Keratinocyte (primary cell): ENCODE results near the gene INTU. TPM values are rescaled to one million over a fixed set of nuclear protein-coding genes. Genes with fewer than 3 reads are reported as not detected.

Experiments used
- DNase-seq: peaks from one replicate; pipeline ENCODE4 v3.0.0-alpha.2; 2011; ENCODE audit warnings: low read depth, missing footprints, low spot score
- FAIRE-seq: peaks from 2 replicates; lab custom pipeline; 2011; peaks lifted over from hg19 to GRCh38; lab: Jason Lieb, UNC
- H2AFZ ChIP-seq: 2 replicates; pipeline ENCODE4 v1.6.0; 2012; ENCODE audit warnings: low read length, control low read depth, inconsistent platforms; ENCODE audit not compliant: control insufficient read depth
- H3K27ac ChIP-seq: 2 replicates; pipeline ENCODE4 v1.5.1; 2011; ENCODE audit warnings: low read length; ENCODE audit not compliant: control insufficient read depth, insufficient read depth
- H3K27me3 ChIP-seq: 3 replicates; pipeline ENCODE4 v1.6.0; 2011; ENCODE audit warnings: low read length; ENCODE audit not compliant: control insufficient read depth, insufficient read depth; ENCODE audit errors: extremely low read depth
- H3K36me3 ChIP-seq, 2 experiments: 2 replicates in 1 of 2; 3 replicates in 1 of 2; pipeline ENCODE4 v1.5.1; 2011; ENCODE audit warnings: low read length in 2 of 2, mild to moderate bottlenecking in 1 of 2; ENCODE audit not compliant: control insufficient read depth in 2 of 2, insufficient read depth in 2 of 2; ENCODE audit errors: extremely low read depth in 1 of 2
- H3K4me1 ChIP-seq: 3 replicates; pipeline ENCODE4 v1.5.1; 2011; ENCODE audit warnings: low read length; ENCODE audit not compliant: control insufficient read depth, insufficient read depth; ENCODE audit errors: extremely low read depth
- H3K4me2 ChIP-seq: 3 replicates; pipeline ENCODE4 v1.6.0; 2011; ENCODE audit warnings: low read depth, low read length; ENCODE audit not compliant: control insufficient read depth, insufficient read depth; ENCODE audit errors: extremely low read depth
- H3K4me3 ChIP-seq, 3 experiments: fragments of 200-600 bp in 1 of 3; sonication (generic) in 1 of 3; 2 replicates in 2 of 3; 3 replicates in 1 of 3; pipeline ENCODE4 v1.5.1; 2011 to 2016; ENCODE audit warnings: low read length in 3 of 3, mild to moderate bottlenecking in 3 of 3, control low read depth in 2 of 3, inconsistent platforms in 1 of 3, low read depth in 1 of 3, mixed read lengths in 1 of 3, mixed run types in 1 of 3, moderate library complexity in 1 of 3; ENCODE audit not compliant: control insufficient read depth in 2 of 3, insufficient read depth in 2 of 3; ENCODE audit errors: extremely low read depth in 1 of 3
- H3K79me2 ChIP-seq: 2 replicates; pipeline ENCODE4 v1.6.0; 2012; ENCODE audit warnings: low read length; ENCODE audit not compliant: control insufficient read depth, insufficient read depth
- H3K9ac ChIP-seq: 3 replicates; pipeline ENCODE4 v1.6.0; 2011; ENCODE audit warnings: low read length; ENCODE audit not compliant: control insufficient read depth, insufficient read depth; ENCODE audit errors: extremely low read depth
- H3K9me1 ChIP-seq: 3 replicates; pipeline ENCODE4 v1.6.0; 2011; ENCODE audit warnings: low read length; ENCODE audit not compliant: control insufficient read depth, insufficient read depth; ENCODE audit errors: extremely low read depth
- H3K9me3 ChIP-seq: 2 replicates; pipeline ENCODE4 v1.5.1; 2012; ENCODE audit warnings: low read depth, low read length; ENCODE audit not compliant: control insufficient read depth
- H4K20me1 ChIP-seq: 3 replicates; pipeline ENCODE4 v1.6.0; 2011; ENCODE audit warnings: low read length; ENCODE audit not compliant: control insufficient read depth, insufficient read depth; ENCODE audit errors: extremely low read depth
- EZH2 ChIP-seq: IDR thresholded peaks from one replicate; pipeline ENCODE4 v1.6.1; 2012; ENCODE audit warnings: inconsistent platforms, mild to moderate bottlenecking, low read length, moderate library complexity
- dilution Hi-C: fragments of 300-500 bp; cut with MboI; formaldehyde crosslinking; loops from one replicate; pipeline ENCODE4 v1.7.0; 2020; ENCODE audit warnings: low sequenced_read_pairs; ENCODE audit not compliant: extremely low pct_ligation_motif_present
- polyA plus RNA-seq, 5 experiments: library from polyadenylated mRNA; depleted of rRNA in 3 of 5; stranded (reverse) in 3 of 5; stranded (forward) in 1 of 5; unstranded in 1 of 5; fragments of >200 nt; gene quantifications; 1 replicate in 1 of 5; 2 replicates in 3 of 5; 3 replicates in 1 of 5; pipeline versions ENCODE4 v1.2.1 to v1.2.3, GENCODE V29; 2011 to 2012; ENCODE audit warnings: missing spikeins in 2 of 5, low read depth in 1 of 5, low replicate concordance in 1 of 5
- TF ChIP-seq, protein P1 (sequence below), 3 experiments: IDR thresholded peaks in 1 of 3; conservative IDR thresholded peaks in 1 of 3; optimal IDR thresholded peaks in 1 of 3; 2 replicates in 2 of 3; 3 replicates in 1 of 3; pipeline versions ENCODE3 to v1.5.1; 2011; ENCODE audit warnings: low read length in 3 of 3, mild to moderate bottlenecking in 3 of 3, moderate library complexity in 2 of 3, control low read depth in 1 of 3, inconsistent platforms in 1 of 3; ENCODE audit not compliant: insufficient read depth in 2 of 3; ENCODE audit errors: extremely low read depth in 1 of 3

The INTU gene
- polyA plus RNA-seq, 1 donor (not counting 4 experiments of a cell fraction or from before 2014, with no cell fraction given): 5.0 TPM

DNA sequence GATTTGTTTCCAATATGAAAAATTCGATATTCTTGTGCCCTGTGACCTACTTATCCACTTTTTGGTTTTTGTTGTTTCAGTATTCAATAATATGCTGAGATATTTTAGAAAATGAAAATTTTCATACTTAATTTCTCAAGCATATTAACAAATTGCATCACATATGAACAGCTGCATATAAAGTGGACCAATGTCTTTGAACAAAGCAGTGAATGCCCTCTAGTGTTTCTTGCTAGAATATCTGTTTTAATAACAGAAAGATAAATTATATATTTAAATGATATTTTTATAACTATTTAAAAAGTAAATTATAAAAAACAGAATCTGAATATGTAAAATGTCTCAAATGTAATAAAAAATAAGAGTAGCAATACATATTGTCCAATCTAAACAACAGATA, 31.7 kb upstream of the INTU start:
- H3K9me3 ChIP-seq: no peaks in the 10 kb centered on the region
- H3K4me3 ChIP-seq: no peak overlapping the region
- no peak for TF ChIP-seq EZH2
- TF ChIP-seq, protein P1, sequence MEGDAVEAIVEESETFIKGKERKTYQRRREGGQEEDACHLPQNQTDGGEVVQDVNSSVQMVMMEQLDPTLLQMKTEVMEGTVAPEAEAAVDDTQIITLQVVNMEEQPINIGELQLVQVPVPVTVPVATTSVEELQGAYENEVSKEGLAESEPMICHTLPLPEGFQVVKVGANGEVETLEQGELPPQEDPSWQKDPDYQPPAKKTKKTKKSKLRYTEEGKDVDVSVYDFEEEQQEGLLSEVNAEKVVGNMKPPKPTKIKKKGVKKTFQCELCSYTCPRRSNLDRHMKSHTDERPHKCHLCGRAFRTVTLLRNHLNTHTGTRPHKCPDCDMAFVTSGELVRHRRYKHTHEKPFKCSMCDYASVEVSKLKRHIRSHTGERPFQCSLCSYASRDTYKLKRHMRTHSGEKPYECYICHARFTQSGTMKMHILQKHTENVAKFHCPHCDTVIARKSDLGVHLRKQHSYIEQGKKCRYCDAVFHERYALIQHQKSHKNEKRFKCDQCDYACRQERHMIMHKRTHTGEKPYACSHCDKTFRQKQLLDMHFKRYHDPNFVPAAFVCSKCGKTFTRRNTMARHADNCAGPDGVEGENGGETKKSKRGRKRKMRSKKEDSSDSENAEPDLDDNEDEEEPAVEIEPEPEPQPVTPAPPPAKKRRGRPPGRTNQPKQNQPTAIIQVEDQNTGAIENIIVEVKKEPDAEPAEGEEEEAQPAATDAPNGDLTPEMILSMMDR (optimal IDR thresholded peaks at IDR 0.05 in 1 of 3, IDR thresholded peaks at IDR 0.05 in 1 of 3, conservative IDR thresholded peaks at IDR 0.05 in 1 of 3; ENCODE audit: extremely low read depth in 1 of 3, insufficient read depth in 2 of 3, low read length in 3 of 3): no peak
- dilution Hi-C loops: no loop called here
- H3K79me2 ChIP-seq: no peaks in the 10 kb centered on the region
- FAIRE-seq (no peak), DNase-seq (no peak)
- H3K27me3 ChIP-seq: peaks cover 3% of the 10 kb centered on the region
- no peaks in the 10 kb centered on the region for H3K9me1 ChIP-seq
- no peak overlapping the region for H3K4me2 ChIP-seq
- no peak overlapping the region for H3K27ac ChIP-seq
- H4K20me1 ChIP-seq: no peaks in the 10 kb centered on the region
- H3K36me3 ChIP-seq: no peaks in the 10 kb centered on the region
- peaks cover 2% of the 10 kb centered on the region for H3K4me1 ChIP-seq
- no peak overlapping the region for H3K9ac ChIP-seq
- no peak overlapping the region for H2AFZ ChIP-seq

DNA sequence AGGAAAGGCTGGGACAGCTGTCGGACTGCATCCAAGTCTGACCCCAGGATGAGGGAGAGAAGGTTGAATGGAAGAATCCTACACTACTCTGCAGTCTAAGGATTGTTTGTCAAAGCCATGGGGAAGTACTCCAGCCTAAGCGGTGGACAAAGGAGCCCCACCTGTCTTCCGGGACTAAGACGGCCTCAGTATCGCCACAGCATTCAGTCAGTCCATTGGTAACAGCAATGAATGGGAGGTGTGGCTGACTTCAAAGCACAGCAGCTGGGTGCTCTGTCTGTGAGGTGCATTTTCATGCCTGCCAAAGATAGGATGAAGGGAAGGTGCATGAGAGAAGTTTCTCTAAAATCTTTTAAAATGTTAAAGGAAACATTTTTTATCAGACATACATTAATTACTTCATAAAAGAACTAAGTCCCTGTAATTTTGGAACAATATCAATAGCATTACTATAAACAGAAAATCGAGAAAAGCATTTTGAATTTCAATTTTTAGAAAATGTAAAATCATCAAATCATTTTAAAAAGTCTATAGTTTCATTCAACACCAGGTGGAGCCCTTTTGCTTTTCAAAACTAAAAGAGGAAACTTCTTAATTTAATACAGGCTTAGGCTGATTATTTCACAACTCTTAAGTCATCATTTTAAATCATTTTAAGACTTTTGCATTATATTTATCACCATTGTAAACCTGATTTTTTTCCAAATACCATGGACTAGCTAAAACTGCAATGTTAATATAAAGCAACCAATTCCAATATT, 27.6 kb upstream of the INTU start:
- H2AFZ ChIP-seq: peak overlapping the region; percentile 34

More for the DNA sequence above, 27.6 kb upstream of the INTU start:
- Histone ChIP-seq H3K9ac (no peak overlapping the region), H3K27me3 (peaks cover 8% of the 10 kb centered on the region), H3K9me3 (no peaks in the 10 kb centered on the region), H3K9me1 (no peaks in the 10 kb centered on the region), H4K20me1 (no peaks in the 10 kb centered on the region), H3K36me3 (no peaks in the 10 kb centered on the region), H3K4me1 (peaks cover 2% of the 10 kb centered on the region), H3K27ac (no peak overlapping the region), H3K79me2 (no peaks in the 10 kb centered on the region), H3K4me2 (peak overlapping the region; percentile 9), H3K4me3 (no peak overlapping the region)
- FAIRE-seq (no peak), DNase-seq (no peak)
- TF ChIP-seq, protein P1 (optimal IDR thresholded peaks at IDR 0.05 in 1 of 3, IDR thresholded peaks at IDR 0.05 in 1 of 3, conservative IDR thresholded peaks at IDR 0.05 in 1 of 3; ENCODE audit: extremely low read depth in 1 of 3, insufficient read depth in 2 of 3, low read length in 3 of 3): peak in 2 of 3 experiments; percentile 16
- no peak for TF ChIP-seq EZH2
- dilution Hi-C loops: no loop called here
